ENCODE data around the gene ZNF579.

Gene ZNF579, protein sequence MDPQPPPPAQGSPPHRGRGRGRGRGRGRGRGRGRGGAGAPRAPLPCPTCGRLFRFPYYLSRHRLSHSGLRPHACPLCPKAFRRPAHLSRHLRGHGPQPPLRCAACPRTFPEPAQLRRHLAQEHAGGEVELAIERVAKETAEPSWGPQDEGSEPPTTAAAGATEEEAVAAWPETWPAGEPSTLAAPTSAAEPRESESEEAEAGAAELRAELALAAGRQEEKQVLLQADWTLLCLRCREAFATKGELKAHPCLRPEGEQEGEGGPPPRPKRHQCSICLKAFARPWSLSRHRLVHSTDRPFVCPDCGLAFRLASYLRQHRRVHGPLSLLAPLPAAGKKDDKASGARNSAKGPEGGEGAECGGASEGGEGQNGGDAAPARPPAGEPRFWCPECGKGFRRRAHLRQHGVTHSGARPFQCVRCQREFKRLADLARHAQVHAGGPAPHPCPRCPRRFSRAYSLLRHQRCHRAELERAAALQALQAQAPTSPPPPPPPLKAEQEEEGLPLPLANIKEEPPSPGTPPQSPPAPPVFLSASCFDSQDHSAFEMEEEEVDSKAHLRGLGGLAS

DNA sequence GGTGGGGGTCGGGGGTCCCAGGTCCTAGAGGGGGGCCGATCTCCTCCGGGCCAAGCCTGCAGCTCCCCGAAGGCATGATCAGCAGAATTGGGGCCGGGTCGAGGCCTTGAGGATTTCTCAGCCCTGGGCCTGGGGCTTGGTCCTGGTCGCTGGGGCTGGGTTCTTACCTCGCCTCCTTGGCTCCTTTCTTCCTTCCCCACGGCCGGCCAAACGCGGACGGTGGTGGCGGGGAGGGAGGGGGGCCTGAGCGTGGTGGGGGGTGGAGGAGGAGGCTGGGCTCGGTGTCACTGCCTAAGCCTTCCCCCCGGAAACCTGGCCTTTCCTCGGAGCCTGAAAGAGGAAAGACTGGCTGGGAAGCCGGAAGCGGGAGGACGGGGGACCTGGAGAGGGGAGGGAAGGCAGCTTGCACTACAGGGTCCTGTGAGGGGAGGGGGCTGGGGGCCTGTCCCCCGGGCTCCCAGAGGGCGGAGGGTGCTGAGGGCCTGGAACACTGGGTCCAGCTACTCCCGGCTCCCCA, at the start of gene ZNF579:
TSS of gene ZNF579 (minus strand) at position 221 of the 517 bp plus-strand sequence. CDS start 1,209 bp downstream, outside the sequence.
- peak; percentile 83 to 93 (median 91) for DNase-seq

GRCh38 chr19:55626350-55626749, 45.7 kb upstream of the ZNF579 start:
- no peak for DNase-seq

DNA sequence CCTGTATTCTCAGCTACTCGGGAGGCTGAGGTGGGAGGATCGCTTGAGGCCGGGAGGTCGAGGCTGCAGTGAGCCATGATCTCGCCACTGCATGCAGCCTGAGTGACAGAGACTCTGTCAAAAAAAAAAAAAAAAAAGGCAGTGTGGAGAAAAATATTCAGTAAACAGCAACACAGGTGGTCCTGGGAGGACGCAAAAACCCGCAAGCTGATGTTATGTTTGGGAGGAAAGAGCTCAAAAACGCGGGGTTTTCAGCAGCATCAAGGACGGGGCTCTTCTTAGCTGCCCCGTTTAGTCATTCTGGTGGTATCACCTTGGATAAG, 44.3 kb upstream of the ZNF579 start:
- no peak for DNase-seq

DNA sequence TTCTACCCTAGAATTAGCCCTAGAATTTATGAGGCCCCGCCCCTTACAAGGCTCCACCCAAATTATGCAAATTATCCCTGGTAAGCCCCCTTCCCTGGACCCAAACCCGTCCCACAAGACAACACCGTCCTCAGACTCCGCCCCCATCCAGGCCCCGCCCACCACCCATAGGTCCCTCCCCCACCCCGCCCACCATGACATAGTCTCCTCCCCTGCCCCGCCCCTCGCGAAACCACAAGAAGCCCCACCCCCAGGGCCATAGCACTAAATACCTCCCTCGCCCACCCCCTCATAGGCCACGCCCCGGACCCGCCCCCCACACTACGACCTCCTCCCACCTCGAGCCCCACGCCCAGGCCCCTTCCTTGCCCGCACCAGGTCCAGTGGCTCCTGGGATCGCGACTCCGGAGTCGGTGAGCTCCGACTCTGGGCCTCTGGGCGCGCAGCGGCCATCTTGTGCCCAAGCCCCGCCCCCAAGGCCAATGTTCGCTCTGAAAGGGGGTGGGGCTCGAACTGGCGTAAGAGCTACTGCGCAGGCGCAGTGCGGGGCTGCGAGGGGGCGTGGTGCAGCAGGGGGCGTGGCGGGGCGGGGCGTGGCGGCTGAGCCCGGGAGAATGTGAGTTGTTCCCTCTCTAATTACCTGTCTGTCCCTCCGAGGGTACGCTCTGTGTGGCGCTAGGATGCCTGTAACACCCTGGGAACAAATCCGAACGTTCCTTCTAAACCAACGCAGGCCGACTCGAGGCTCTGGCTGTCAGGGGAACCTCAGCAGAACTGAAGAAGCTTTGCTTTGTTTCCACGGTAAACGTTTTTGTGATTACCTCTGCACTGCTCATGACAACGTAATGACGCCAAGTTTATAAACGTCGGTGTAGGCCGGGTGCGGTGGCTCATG, 43.7 kb upstream of the ZNF579 start, which contains the start of gene ZNF784:
TSS of gene ZNF784 (minus strand) at position 458 of the 895 bp plus-strand sequence. CDS start at position 453, 5 bp downstream.
- DNase-seq: peak; percentile 94 to 97 (median 96)

GRCh38 chr19:55623561-55623960, 42.9 kb upstream of the ZNF579 start:
- no peak for DNase-seq

- DNase-seq: no peak
Measured at GRCh38 chr19:55623130-55623529, 42.5 kb upstream of the ZNF579 start.

GRCh38 chr19:55622242-55622969, 41.8 kb upstream of the ZNF579 start:
- no peak for DNase-seq

- DNase-seq: no peak
Measured at GRCh38 chr19:55621673-55622231, 41.1 kb upstream of the ZNF579 start.

DNA sequence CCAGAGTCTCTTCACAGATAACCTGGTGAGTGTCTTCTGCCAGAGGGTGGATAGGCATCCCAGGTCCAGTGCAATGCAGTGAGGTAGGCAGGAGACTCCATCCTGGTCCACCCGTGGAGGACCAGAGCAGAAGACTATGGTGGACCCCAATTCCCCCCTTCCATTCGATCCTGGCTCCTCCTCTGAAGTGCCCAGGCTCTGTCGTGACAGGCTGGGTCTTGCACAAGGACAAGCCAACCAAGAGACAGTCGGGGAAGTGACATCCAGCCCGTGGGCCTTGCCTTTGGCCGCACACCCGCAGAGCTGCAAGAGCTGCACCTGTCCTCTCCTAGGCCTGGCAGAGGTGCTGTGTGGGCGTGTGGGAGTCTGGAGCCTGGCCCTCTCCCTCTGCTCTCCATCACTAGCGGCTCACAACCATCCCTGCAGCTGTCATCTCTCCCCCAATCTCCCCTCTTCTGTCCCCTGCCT, 40.6 kb upstream of the ZNF579 start:
- no peak for DNase-seq

DNA sequence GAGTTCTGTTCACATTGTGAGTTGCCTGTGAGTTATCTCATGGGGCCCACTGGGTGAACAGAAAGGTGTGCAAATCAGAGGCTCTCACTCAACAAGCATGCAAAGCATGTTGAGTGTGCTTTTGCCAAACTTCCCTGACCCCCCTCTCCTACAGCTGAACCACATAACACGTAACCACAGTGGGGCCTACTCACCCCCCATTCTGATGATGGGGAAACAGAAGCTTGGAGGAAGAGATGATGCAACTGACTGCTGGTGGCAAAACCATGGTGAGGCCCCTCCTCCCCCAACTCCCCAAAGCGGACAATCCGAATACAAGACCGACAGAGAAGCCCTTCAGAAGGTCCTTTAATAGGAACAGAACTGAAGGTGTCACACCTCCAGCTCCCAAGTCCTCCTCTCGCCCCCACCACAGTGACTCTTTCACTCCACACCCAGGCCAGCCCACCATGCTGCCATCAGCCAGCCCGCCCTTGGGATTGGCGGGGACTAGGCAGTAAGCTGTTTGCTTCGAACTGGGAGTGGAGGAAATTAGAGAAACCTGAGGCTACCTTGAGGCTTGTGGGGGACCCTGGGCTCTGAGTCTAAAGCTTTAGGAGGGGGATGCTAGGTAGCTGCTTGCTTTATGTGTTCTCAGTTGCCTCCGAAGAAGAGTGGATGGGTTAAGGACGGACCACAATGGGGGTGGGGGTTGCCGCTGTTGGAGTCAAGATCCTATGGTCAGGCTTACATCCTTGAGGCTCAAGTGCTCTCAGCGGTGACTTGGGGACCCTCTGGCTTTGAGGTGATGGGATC, 40.0 kb upstream of the ZNF579 start:
- no peak for DNase-seq

DNA sequence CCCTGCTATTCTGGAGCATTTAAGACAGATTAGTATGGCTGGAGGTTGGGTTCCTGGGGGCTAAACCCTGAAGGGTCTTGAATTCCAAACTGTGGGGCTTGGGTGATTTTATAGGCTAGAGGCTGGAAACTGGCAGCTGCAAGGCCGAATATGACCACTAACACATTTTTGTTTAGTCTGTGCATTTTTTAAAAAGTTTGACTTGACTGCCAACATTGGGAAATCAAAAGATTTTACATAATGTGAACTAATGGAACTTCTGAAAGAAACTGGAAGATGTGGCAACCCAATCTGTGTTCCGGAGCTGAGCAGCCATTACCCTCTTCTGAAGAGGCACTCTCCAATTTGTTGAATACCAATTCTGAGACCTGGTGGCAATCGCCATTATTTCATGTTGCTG, 38.6 kb upstream of the ZNF579 start:
- no peak for DNase-seq

DNA sequence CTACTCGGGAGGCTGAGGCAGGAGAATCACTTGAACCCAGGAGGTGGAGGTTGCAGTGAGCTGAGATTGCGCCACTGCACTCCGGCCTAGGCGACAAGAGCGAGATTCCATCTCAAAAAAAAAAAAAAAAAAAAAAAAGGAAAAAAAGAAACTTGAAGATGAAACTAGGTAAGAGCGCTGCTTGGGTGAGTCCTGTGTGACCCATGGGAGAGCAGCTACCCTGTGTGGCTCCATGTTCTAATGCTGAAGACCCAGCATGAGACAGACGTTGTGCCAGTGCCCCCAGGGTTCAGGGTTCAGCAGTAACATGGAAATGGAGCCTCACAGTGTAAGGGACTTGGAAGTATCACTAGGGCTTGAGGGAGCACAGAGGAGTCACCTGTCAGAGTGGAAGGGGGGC, 37.8 kb upstream of the ZNF579 start:
- no peak for DNase-seq

- no peak for DNase-seq
Measured at GRCh38 chr19:55617426-55617825, 36.8 kb upstream of the ZNF579 start.

- no peak for DNase-seq
Measured at GRCh38 chr19:55616395-55616875, 35.8 kb upstream of the ZNF579 start.

- no peak for DNase-seq
Measured at GRCh38 chr19:55615543-55616394, 35.1 kb upstream of the ZNF579 start.

- no peak for DNase-seq
Measured at GRCh38 chr19:55614711-55615542, 34.3 kb upstream of the ZNF579 start.

DNA sequence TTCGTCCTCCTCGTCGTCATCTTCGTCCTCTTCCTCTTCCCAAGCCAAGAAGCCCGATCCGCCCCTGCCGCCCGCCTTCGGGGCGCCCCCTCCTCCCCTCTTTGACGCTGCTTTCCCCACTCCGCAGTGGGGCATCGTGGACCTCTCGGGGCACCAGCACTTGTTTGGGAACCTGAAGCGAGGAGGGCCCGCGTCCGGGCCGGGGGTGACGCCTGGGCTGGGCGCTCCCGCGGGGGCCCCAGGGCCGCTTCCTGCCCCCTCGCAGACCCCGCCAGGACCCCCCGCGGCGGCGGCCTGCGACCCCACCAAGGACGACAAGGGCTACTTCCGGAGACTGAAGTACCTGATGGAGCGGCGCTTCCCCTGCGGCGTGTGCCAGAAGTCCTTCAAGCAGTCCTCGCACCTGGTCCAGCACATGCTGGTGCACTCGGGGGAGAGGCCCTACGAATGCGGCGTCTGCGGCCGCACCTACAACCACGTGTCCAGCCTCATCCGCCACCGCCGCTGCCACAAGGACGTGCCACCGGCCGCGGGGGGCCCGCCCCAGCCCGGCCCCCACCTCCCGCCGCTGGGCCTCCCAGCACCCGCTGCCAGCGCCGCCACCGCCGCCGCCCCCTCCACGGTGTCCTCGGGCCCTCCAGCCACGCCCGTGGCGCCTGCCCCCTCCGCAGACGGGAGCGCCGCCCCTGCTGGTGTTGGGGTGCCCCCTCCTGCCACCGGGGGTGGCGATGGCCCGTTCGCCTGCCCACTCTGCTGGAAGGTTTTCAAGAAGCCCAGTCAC, 33.5 kb upstream of the ZNF579 start:
- DNase-seq: no peak

GRCh38 chr19:55613396-55613795, 32.7 kb upstream of the ZNF579 start:
- DNase-seq: no peak
